K562 (cell line): Measurements from ENCODE around the gene ACAD10. TPM values are rescaled to one million over a fixed set of nuclear protein-coding genes. Genes with fewer than 3 reads are reported as not detected.

ENCODE experiments used
- CBFB ChIP-seq: sonication (generic); formaldehyde crosslinking; IDR thresholded peaks from 2 replicates; pipeline ENCODE4 v1.4.0; 2020; ENCODE audit warnings: mild to moderate bottlenecking, missing genetic modification reagents
- CTBP1 ChIP-seq: fragments of 450-650 bp; IDR thresholded peaks from 2 replicates; pipeline ENCODE4 v1.6.1; 2016; ENCODE audit warnings: borderline replicate concordance
- E2F6 ChIP-seq, 2 experiments: IDR thresholded peaks; 2 replicates each; pipeline ENCODE4 v1.6.1; 2011; ENCODE audit warnings: borderline replicate concordance in 1 of 2, control low read depth in 1 of 2, low read depth in 1 of 2, low read length in 1 of 2, mild to moderate bottlenecking in 1 of 2, mixed read lengths in 1 of 2, moderate library complexity in 1 of 2; ENCODE audit not compliant: insufficient read depth in 1 of 2, insufficient read length in 1 of 2, poor library complexity in 1 of 2, severe bottlenecking in 1 of 2; ENCODE audit errors: extremely low read depth in 1 of 2
- ELF4 ChIP-seq: fragments of 450-650 bp; formaldehyde crosslinking; IDR thresholded peaks from 2 replicates; pipeline ENCODE4 v1.4.0; 2022; ENCODE audit warnings: missing genetic modification characterization
- EZH2 ChIP-seq: IDR thresholded peaks from 2 replicates; pipeline ENCODE4 v1.6.1; 2012; ENCODE audit warnings: low read depth, mild to moderate bottlenecking, inconsistent platforms, low read length, borderline replicate concordance
- KAT8 ChIP-seq: fragments of 450-650 bp; IDR thresholded peaks from 2 replicates; pipeline ENCODE4 v1.6.1; 2016; ENCODE audit warnings: low read depth, mild to moderate bottlenecking
- MAZ ChIP-seq, 2 experiments: fragments of 450-650 bp in 1 of 2; sonication (generic) in 1 of 2; formaldehyde crosslinking; IDR thresholded peaks in 1 of 2; conservative IDR thresholded peaks in 1 of 2; 2 replicates each; pipeline versions ENCODE4 v1.4.0 to v1.5.0; 2020; ENCODE audit warnings: mild to moderate bottlenecking in 1 of 2, missing genetic modification reagents in 1 of 2
- MCM2 ChIP-seq: fragments of 450-650 bp; IDR thresholded peaks from 2 replicates; pipeline ENCODE4 v1.6.1; 2017; ENCODE audit warnings: low read depth, mild to moderate bottlenecking
- NFE2L1 ChIP-seq: fragments of 450-650 bp; IDR thresholded peaks from 2 replicates; pipeline ENCODE4 v1.6.1; 2016; ENCODE audit warnings: missing genetic modification characterization, low read depth, mild to moderate bottlenecking, missing compliant biosample characterization, moderate library complexity, borderline replicate concordance
- NR2C1 ChIP-seq, 2 experiments: fragments of 450-650 bp; IDR thresholded peaks; 2 replicates each; pipeline ENCODE4 v1.6.1; 2017; ENCODE audit warnings: mild to moderate bottlenecking in 2 of 2, antibody characterized with exemption in 1 of 2, inconsistent platforms in 1 of 2, missing compliant biosample characterization in 1 of 2, missing genetic modification characterization in 1 of 2
- SMARCA4 ChIP-seq: fragments of 450-650 bp; IDR thresholded peaks from 2 replicates; pipeline ENCODE4 v1.6.1; 2016
- TAF15 ChIP-seq: fragments of 200-400 bp; formaldehyde crosslinking; IDR thresholded peaks from 2 replicates; pipeline ENCODE4 v1.6.1; 2017; ENCODE audit warnings: mild to moderate bottlenecking, low read depth, low read length, moderate library complexity
- TARDBP ChIP-seq: fragments of 450-650 bp; IDR thresholded peaks from 2 replicates; pipeline ENCODE4 v1.6.1; 2016
- THRA ChIP-seq: fragments of 450-650 bp; IDR thresholded peaks from 2 replicates; pipeline ENCODE4 v1.6.1; 2017; ENCODE audit warnings: mild to moderate bottlenecking, moderate library complexity
- TRIM24 ChIP-seq, 2 experiments: fragments of 450-650 bp; IDR thresholded peaks; 2 replicates each; pipeline ENCODE4 v1.6.1; 2016
- ZBTB5 ChIP-seq: fragments of 450-650 bp; IDR thresholded peaks from 2 replicates; pipeline ENCODE4 v1.6.1; 2017; ENCODE audit warnings: antibody characterized with exemption
- ZNF175 ChIP-seq: fragments of 200-800 bp; sonication (Bioruptor generic); IDR thresholded peaks from 2 replicates; pipeline ENCODE4 v1.6.1; 2016; ENCODE audit warnings: low read depth, mild to moderate bottlenecking, missing genetic modification characterization, missing compliant biosample characterization
- ZNF609 ChIP-seq: sonication (generic); formaldehyde crosslinking; IDR thresholded peaks from 2 replicates; pipeline ENCODE4 v1.8.1; 2023; ENCODE audit warnings: missing genetic modification reagents, mild to moderate bottlenecking, borderline replicate concordance
- polyA plus RNA-seq, 8 experiments: library from polyadenylated mRNA; depleted of rRNA in 4 of 8; stranded (reverse) in 5 of 8; unstranded in 3 of 8; fragments of >200 nt; fragmentation: Nextera tagmentation in 2 of 8; fragmentation: Illumina TruSeq in 1 of 8; extraction: Ambion mirVana in 2 of 8; extraction: Trizol in 1 of 8; gene quantifications; 2 replicates each; pipeline versions ENCODE4 v1.2.1 to v1.2.3, GENCODE V29; 2011 to 2014; ENCODE audit warnings: inconsistent platforms in 1 of 8, missing spikeins in 1 of 8
- total RNA-seq, 7 experiments: library from RNA; depleted of rRNA in 6 of 7; stranded (reverse); fragments of >200 nt in 6 of 7; fragmentation: Illumina TruSeq in 2 of 7; extraction: Trizol in 2 of 7; gene quantifications; 2 replicates each; pipeline versions ENCODE4 v1.2.1 to v1.2.3, GENCODE V29; 2011 to 2021; ENCODE audit warnings: low replicate concordance in 1 of 7

Gene ACAD10
- total and polyA plus RNA-seq, 9 of the 15 experiments (the other 6 are each of a cell fraction or from before 2014, with no cell fraction given) = 2.3 to 19.2 (median 12.0) TPM

GRCh38 chr12:111741235-111741812 is 55.5 kb downstream of the ACAD10 start (continued):
- TF ChIP-seq ZNF609 (CRISPR knock-in tag) (no peak), TAF15 (no peak), THRA (no peak), TARDBP (no peak; the same call in 1 of the 2 replicates), NR2C1 (IDR thresholded peaks at IDR 0.05) (no peak), NR2C1 (tag; IDR thresholded peaks at IDR 0.05) (no peak), SMARCA4 (peak; percentile 95), ZBTB5 (no peak), E2F6 (IDR thresholded peaks at IDR 0.05; ENCODE audit: borderline replicate concordance in 1 of 2, extremely low read depth in 1 of 2, insufficient read depth in 1 of 2, insufficient read length in 1 of 2, low read depth in 1 of 2, low read length in 1 of 2, poor library complexity in 1 of 2, severe bottlenecking in 1 of 2) (peak in 1 of 2 experiments; percentile 24), ELF4 (CRISPR knock-in tag) (0 out of 2 replicates have a peak, but pooled peaks have one; percentile 40), MAZ (CRISPR knock-in tag; conservative IDR thresholded peaks at IDR 0.05 in 1 of 2, IDR thresholded peaks at IDR 0.05 in 1 of 2) (peak in 1 of 2 experiments; percentile 47; a peak in 1 of 4 replicates), ZNF175 (CRISPR knock-in tag) (no peak), NFE2L1 (tag) (no peak), CTBP1 (peak; percentile 76; the same call in 1 of the 2 replicates), CBFB (CRISPR knock-in tag) (no peak), MCM2 (no peak), KAT8 (no peak), EZH2 (no peak), TRIM24 (IDR thresholded peaks at IDR 0.05) (peak; percentile 64 to 83; a peak in 3 of 4 replicates)
